Retinal pigment epithelial cell (primary cell): ENCODE data around the gene BACH2.

ENCODE experiments used
- DNase-seq: peaks from one replicate; pipeline ENCODE4 v3.0.0-alpha.2; 2010; ENCODE audit warnings: low read depth
- H3K4me3 ChIP-seq: 2 replicates; pipeline ENCODE4 v1.5.1; 2011; ENCODE audit warnings: mild to moderate bottlenecking, low read length, control low read depth, moderate library complexity
- CTCF ChIP-seq: conservative IDR thresholded peaks from 2 replicates; pipeline ENCODE4 v1.5.1; 2011; ENCODE audit warnings: low read depth, low read length, control low read depth, inconsistent platforms

The BACH2 gene

GRCh38 chr6:89955364-89955763 lies 341.3 kb downstream of the BACH2 start:
- no peak for TF ChIP-seq CTCF
- DNase-seq, result no peak
- H3K4me3 ChIP-seq, result no peak overlapping the region

- TF ChIP-seq CTCF, result no peak
- H3K4me3 ChIP-seq, result no peak overlapping the region
- DNase-seq, result no peak
Measured at GRCh38 chr6:89954721-89955148, 341.9 kb downstream of the BACH2 start.

- peak; percentile 38 for DNase-seq
- TF ChIP-seq CTCF, result no peak
- H3K4me3 ChIP-seq, result no peak overlapping the region
Measured at GRCh38 chr6:89952686-89953085, 344.0 kb downstream of the BACH2 start.

GRCh38 chr6:89952105-89952671 lies 344.5 kb downstream of the BACH2 start:
- DNase-seq, result no peak
- no peak for TF ChIP-seq CTCF
- no peak overlapping the region for H3K4me3 ChIP-seq

GRCh38 chr6:89951574-89952104 lies 345.0 kb downstream of the BACH2 start:
- TF ChIP-seq CTCF, result no peak
- no peak overlapping the region for H3K4me3 ChIP-seq
- DNase-seq, result no peak

GRCh38 chr6:89950879-89951391 lies 345.7 kb downstream of the BACH2 start:
- TF ChIP-seq CTCF, result no peak
- no peak overlapping the region for H3K4me3 ChIP-seq
- DNase-seq, result no peak

- no peak for TF ChIP-seq CTCF
- no peak for DNase-seq
- no peak overlapping the region for H3K4me3 ChIP-seq
Measured at GRCh38 chr6:89950446-89950845, 346.2 kb downstream of the BACH2 start.
